K562 (cell line): ENCODE data around the gene SLC25A21. TPM values are rescaled to one million over a fixed set of nuclear protein-coding genes. Genes with fewer than 3 reads are reported as not detected.

Experiments
- ATAC-seq: fragments of 200-7000 bp; cut with Tn5 transposase; 3 replicates; pipeline ENCODE4 v1.9.1; 2020; ENCODE audit warnings: moderate library complexity
- BruUV-seq: library from RNA; stranded (reverse); fragments of 400-500 nt; replicated peaks from 2 replicates; lab custom pipeline; 2021; lab: Mats Ljungman, UMichigan
- CTCF ChIA-PET: fragments of 300-600 bp; formaldehyde crosslinking; extraction: SDS; loops from one replicate; lab custom pipeline; 2021; ENCODE audit warnings: low intra/inter-chr PET ratio; lab: Yijun Ruan, JAX
- POLR2A ChIA-PET: fragments of 300-600, 350-650 bp; sonication (Branson Sonifier 250); formaldehyde crosslinking; extraction: SDS; loops from one replicate; lab custom pipeline; 2021; ENCODE audit warnings: antibody characterized with exemption, inconsistent platforms; lab: Yijun Ruan, JAX
- DNase-seq, 4 experiments: peaks; one replicate each; pipeline versions ENCODE4 v3.0.0 to v3.0.0-alpha.2; 2011 to 2018; ENCODE audit warnings: low spot score in 3 of 4, mixed read lengths in 3 of 4; ENCODE audit errors: extremely low read depth in 1 of 4
- FAIRE-seq: peaks from 2 replicates; lab custom pipeline; 2011; peaks lifted over from hg19 to GRCh38; lab: Jason Lieb, UNC
- H2AFZ ChIP-seq: 2 replicates; pipeline ENCODE4 v1.6.0; 2011; ENCODE audit warnings: low read depth, low read length, control low read depth, inconsistent platforms
- H3K27ac ChIP-seq: fragments of 200-600 bp; 3 replicates; pipeline ENCODE4 v1.8.0; 2011; ENCODE audit warnings: low read depth, mild to moderate bottlenecking, control low read depth, inconsistent platforms, low read length, moderate library complexity, mixed read lengths; ENCODE audit errors: extremely low read depth
- H3K27me3 ChIP-seq, 2 experiments: fragments of 300-600 bp in 1 of 2; 2 replicates in 1 of 2; 3 replicates in 1 of 2; pipeline versions ENCODE4 v1.6.0 to v1.8.0; 2011; ENCODE audit warnings: inconsistent platforms in 2 of 2, low read length in 2 of 2, mild to moderate bottlenecking in 1 of 2, mixed read lengths in 1 of 2, moderate library complexity in 1 of 2; ENCODE audit not compliant: control insufficient read depth in 2 of 2, insufficient read depth in 2 of 2
- H3K36me3 ChIP-seq: fragments of 300-600 bp; 3 replicates; pipeline ENCODE4 v1.8.0; 2011; ENCODE audit warnings: mild to moderate bottlenecking, low read length, inconsistent platforms; ENCODE audit not compliant: control insufficient read depth, insufficient read depth
- H3K4me1 ChIP-seq, 2 experiments: fragments of 200-600 bp in 1 of 2; replicated peaks in 1 of 2; 2 replicates in 1 of 2; 3 replicates in 1 of 2; pipeline versions ENCODE4 v1.5.1 to v1.8.0; 2011; ENCODE audit warnings: inconsistent platforms in 2 of 2, low read length in 2 of 2, mild to moderate bottlenecking in 1 of 2, mixed read lengths in 1 of 2, moderate library complexity in 1 of 2; ENCODE audit not compliant: control insufficient read depth in 2 of 2, insufficient read depth in 2 of 2
- H3K4me2 ChIP-seq: 2 replicates; pipeline ENCODE4 v1.6.1; 2011; ENCODE audit warnings: low read length, control low read depth, inconsistent platforms, mixed read lengths; ENCODE audit not compliant: insufficient read depth
- H3K4me3 ChIP-seq: fragments of 200-600 bp; sonication (generic), shearing (Covaris generic); 2 replicates; pipeline ENCODE4 v1.5.1; 2016; ENCODE audit warnings: control low read depth, inconsistent platforms
- H3K79me2 ChIP-seq: fragments of 200-600 bp; 3 replicates; pipeline ENCODE4 v1.8.0; 2011; ENCODE audit warnings: low read length, inconsistent platforms; ENCODE audit not compliant: control insufficient read depth, insufficient read depth
- H3K9ac ChIP-seq, 2 experiments: 2 replicates each; pipeline versions ENCODE4 v1.6.0 to v1.6.1; 2011; ENCODE audit warnings: low read depth in 2 of 2, low read length in 2 of 2, control low read depth in 1 of 2, inconsistent platforms in 1 of 2, mild to moderate bottlenecking in 1 of 2, mixed read lengths in 1 of 2; ENCODE audit not compliant: insufficient read depth in 1 of 2
- H3K9me1 ChIP-seq: one replicate; pipeline ENCODE4 v1.6.0; 2011; ENCODE audit warnings: inconsistent platforms, mild to moderate bottlenecking, low read length, moderate library complexity; ENCODE audit not compliant: control insufficient read depth, insufficient read depth
- H3K9me3 ChIP-seq: replicated peaks from 2 replicates; pipeline ENCODE4 v1.5.1; 2011; ENCODE audit warnings: low read depth, low read length, inconsistent platforms; ENCODE audit not compliant: control insufficient read depth, insufficient read depth
- H4K20me1 ChIP-seq: replicated peaks from 2 replicates; pipeline ENCODE4 v1.6.1; 2011; ENCODE audit warnings: low read length, inconsistent platforms, mixed read lengths; ENCODE audit not compliant: control insufficient read depth, insufficient read depth
- ARID3A ChIP-seq: IDR thresholded peaks from 2 replicates; pipeline ENCODE4 v1.6.1; 2012; ENCODE audit warnings: low read depth, low read length, improper control_type of control experiment, borderline replicate concordance
- ATF1 ChIP-seq, 2 experiments: fragments of 450-650 bp in 1 of 2; IDR thresholded peaks; 2 replicates each; pipeline ENCODE4 v1.6.1; 2016; ENCODE audit warnings: missing compliant biosample characterization in 1 of 2, missing genetic modification characterization in 1 of 2
- BRD9 ChIP-seq: fragments of 450-650 bp; IDR thresholded peaks from 2 replicates; pipeline ENCODE4 v1.6.1; 2018; ENCODE audit warnings: low read depth; ENCODE audit not compliant: partially characterized antibody
- BRF1 ChIP-seq: IDR thresholded peaks from 3 replicates; pipeline ENCODE4 v1.6.1; 2011; ENCODE audit warnings: borderline replicate concordance, mild to moderate bottlenecking; ENCODE audit not compliant: insufficient read length; ENCODE audit errors: extremely low read depth
- CEBPG ChIP-seq, 3 experiments: fragments of 200-800 bp in 1 of 3; sonication (Bioruptor generic) in 1 of 3; sonication (generic) in 1 of 3; formaldehyde crosslinking in 1 of 3; IDR thresholded peaks in 2 of 3; conservative IDR thresholded peaks in 1 of 3; 2 replicates each; pipeline versions ENCODE4 v1.6.1 to v1.8.0; 2016 to 2022; ENCODE audit warnings: missing compliant biosample characterization in 2 of 3, missing genetic modification characterization in 2 of 3, mild to moderate bottlenecking in 1 of 3, missing genetic modification reagents in 1 of 3
- CHCHD3 ChIP-seq: fragments of 250-450 bp; sonication (Bioruptor Pico); IDR thresholded peaks from 2 replicates; pipeline ENCODE4 v2.1.2; 2022; ENCODE audit warnings: mild to moderate bottlenecking
- HMG20A ChIP-seq: fragments of 450-650 bp; formaldehyde crosslinking; conservative IDR thresholded peaks from 2 replicates; pipeline ENCODE4 v1.4.0; 2020; ENCODE audit warnings: mild to moderate bottlenecking, mixed read lengths
- HNRNPL ChIP-seq: fragments of 200-400 bp; formaldehyde crosslinking; IDR thresholded peaks from 2 replicates; pipeline ENCODE4 v1.6.1; 2017; ENCODE audit warnings: low read depth, mild to moderate bottlenecking, low read length
- MAFG ChIP-seq: fragments of 450-650 bp; conservative IDR thresholded peaks from 2 replicates; pipeline ENCODE4 v1.6.1; 2016; ENCODE audit warnings: missing genetic modification characterization, missing compliant biosample characterization
- RFX7 ChIP-seq: fragments of 250-450 bp; sonication (Bioruptor Pico); IDR thresholded peaks from 2 replicates; pipeline ENCODE4 v1.5.1; 2021; ENCODE audit warnings: mild to moderate bottlenecking
- SAFB ChIP-seq: fragments of 200-400 bp; formaldehyde crosslinking; IDR thresholded peaks from 2 replicates; pipeline ENCODE4 v1.6.1; 2017; ENCODE audit warnings: low read depth, low read length, borderline replicate concordance
- ZBTB11 ChIP-seq, 3 experiments: fragments of 200-800 bp in 1 of 3; fragments of 250-450 bp in 1 of 3; fragments of 450-650 bp in 1 of 3; sonication (Bioruptor Pico) in 1 of 3; sonication (Bioruptor generic) in 1 of 3; formaldehyde crosslinking in 1 of 3; IDR thresholded peaks; 2 replicates each; pipeline versions ENCODE4 v1.6.1 to v1.8.0; 2016 to 2022; ENCODE audit warnings: mild to moderate bottlenecking in 2 of 3, missing genetic modification characterization in 2 of 3, missing compliant biosample characterization in 1 of 3, moderate library complexity in 1 of 3
- ZNF224 ChIP-seq: sonication (generic); formaldehyde crosslinking; IDR thresholded peaks from 2 replicates; pipeline ENCODE4 v1.8.0; 2022; ENCODE audit warnings: mild to moderate bottlenecking, missing genetic modification reagents
- ZNF274 ChIP-seq: IDR thresholded peaks from 2 replicates; pipeline ENCODE4 v1.6.1; 2011; ENCODE audit warnings: low read depth, mild to moderate bottlenecking, low read length, moderate library complexity, borderline replicate concordance
- ZNF395 ChIP-seq: fragments of 200-800 bp; sonication (Bioruptor generic); IDR thresholded peaks from 2 replicates; pipeline ENCODE4 v1.6.1; 2017; ENCODE audit warnings: missing genetic modification characterization, missing compliant biosample characterization
- WGBS: fragments of 100-300 bp; shearing (Covaris generic); methylation state at CpG from one replicate; pipeline ENCODE4 v1.1.6; 2016; ENCODE audit warnings: low coverage, mixed read lengths; ENCODE audit not compliant: insufficient coverage; ENCODE audit errors: missing lambda C conversion rate; 5-methylcytosine and 5-hydroxymethylcytosine counted together
- in situ Hi-C: fragments of 300-500 bp; cut with MboI; formaldehyde crosslinking; loops from 4 replicates; pipeline ENCODE4 v1.15.0; 2018; ENCODE audit warnings: inconsistent platforms, mixed read lengths
- intact Hi-C: fragments of 100-400 bp; cut with micrococcal nuclease; formaldehyde crosslinking; loops from 2 replicates; pipeline ENCODE4 v1.14.2; 2022
- polyA plus RNA-seq, 8 experiments: library from polyadenylated mRNA; depleted of rRNA in 4 of 8; stranded (reverse) in 5 of 8; unstranded in 3 of 8; fragments of >200 nt; fragmentation: Nextera tagmentation in 2 of 8; fragmentation: Illumina TruSeq in 1 of 8; extraction: Ambion mirVana in 2 of 8; extraction: Trizol in 1 of 8; gene quantifications; 2 replicates each; pipeline versions ENCODE4 v1.2.1 to v1.2.3, GENCODE V29; 2011 to 2014; ENCODE audit warnings: inconsistent platforms in 1 of 8, missing spikeins in 1 of 8
- total RNA-seq, 7 experiments: library from RNA; depleted of rRNA in 6 of 7; stranded (reverse); fragments of >200 nt in 6 of 7; fragmentation: Illumina TruSeq in 2 of 7; extraction: Trizol in 2 of 7; gene quantifications; 2 replicates each; pipeline versions ENCODE4 v1.2.1 to v1.2.3, GENCODE V29; 2011 to 2021; ENCODE audit warnings: low replicate concordance in 1 of 7

The SLC25A21 gene
- total and polyA plus RNA-seq, 9 of the 15 experiments (the other 6 are each of a cell fraction or from before 2014, with no cell fraction given) = 15.2 to 46.7 (median 28.7) TPM

- Histone ChIP-seq H3K9ac (no peak overlapping the region), H3K79me2 (peaks cover 8% of the 10 kb centered on the region; the same call in 1 of the 3 replicates), H3K27me3 (no peaks in the 10 kb centered on the region), H3K36me3 (0 out of 3 replicates have a peak, but pooled peaks cover 3% of the 10 kb centered on the region), H4K20me1 (no peaks in the 10 kb centered on the region), H3K27ac (no peak overlapping the region), H3K4me3 (no peak overlapping the region), H2AFZ (no peak overlapping the region), H3K4me2 (no peak overlapping the region), H3K4me1 (no peaks in the 10 kb centered on the region), H3K9me3 (no peaks in the 10 kb centered on the region), H3K9me1 (no peaks in the 10 kb centered on the region)
- no peak for ATAC-seq
- no peak for DNase-seq
- FAIRE-seq = no peak
- intact Hi-C loops = no loop called here
- in situ Hi-C loops = no loop called here
- no TSS peak for BruUV-seq
- CTCF ChIA-PET = no interaction called here
- 82% methylated on average over 2 of the region's 2 CpGs for WGBS
- POLR2A ChIA-PET = no interaction called here
- TF ChIP-seq ATF1 (CRISPR knock-in tag; IDR thresholded peaks at IDR 0.05) = no peak
- TF ChIP-seq ATF1 (tag; IDR thresholded peaks at IDR 0.05) = no peak
- TF ChIP-seq ZNF395 (CRISPR knock-in tag) = no peak
- TF ChIP-seq HNRNPL = no peak
- TF ChIP-seq CEBPG (CRISPR knock-in tag; IDR thresholded peaks at IDR 0.05) = no peak
- TF ChIP-seq CEBPG (tag; conservative IDR thresholded peaks at IDR 0.05 in 1 of 2, IDR thresholded peaks at IDR 0.05 in 1 of 2) = 0 out of 4 replicates have a peak, but pooled peaks of 1 of the 2 experiments have one; percentile 6
- no peak for TF ChIP-seq ZNF224 (CRISPR knock-in tag)
- no peak for TF ChIP-seq BRD9
- no peak for TF ChIP-seq ZBTB11 (CRISPR knock-in tag; IDR thresholded peaks at IDR 0.05)
- TF ChIP-seq SAFB = no peak
- TF ChIP-seq RFX7 = no peak
- no peak for TF ChIP-seq CHCHD3 (CRISPR knock-in tag)
- no peak for TF ChIP-seq ARID3A
- no peak for TF ChIP-seq HMG20A (CRISPR knock-in tag)
- TF ChIP-seq MAFG (tag) = peak; percentile 43
- TF ChIP-seq BRF1 = no peak
- TF ChIP-seq ZNF274 = no peak
Observed at GRCh38 chr14:36951380-36951911, 221.0 kb downstream of the SLC25A21 start.
